ACHN (cell line): ENCODE data around the gene CPN2.
A peak's percentile ranks its signal among the peaks of the same experiment; 100 is the strongest.

Experiments used
- DNase-seq: peaks from one replicate; pipeline ENCODE4 v3.0.0-alpha.2; 2015
- in situ Hi-C: cut with HindIII; loops from 2 replicates; pipeline ENCODE4 v1.10.0; 2017; ENCODE audit warnings: low sequenced_read_pairs, low pct_ligation_motif_present, low pct_unique_long_range_greater_than_20kb

Gene CPN2

GRCh38 chr3:194364652-194365434 is 13.7 kb upstream of the CPN2 start:
- no peak for DNase-seq
- in situ Hi-C loops = no loop called here

- in situ Hi-C loops = no loop called here
These were observed 13.2 kb upstream of the CPN2 start for GRCh38 chr3:194364314-194364651.

GRCh38 chr3:194360568-194360967 is 9.4 kb upstream of the CPN2 start:
- DNase-seq = no peak
- in situ Hi-C loops = no loop called here

More at GRCh38 chr3:194364314-194364651, 13.2 kb upstream of the CPN2 start:
- DNase-seq = no peak

- in situ Hi-C loops = no loop called here
- no peak for DNase-seq
These were observed 6.6 kb upstream of the CPN2 start for GRCh38 chr3:194357681-194358080.

GRCh38 chr3:194355379-194355778 is 4.3 kb upstream of the CPN2 start:
- DNase-seq = no peak
- in situ Hi-C loops = no loop called here

- in situ Hi-C loops = no loop called here
- DNase-seq = no peak
These were observed 3.2 kb upstream of the CPN2 start for GRCh38 chr3:194354315-194354714.

- no peak for DNase-seq
- in situ Hi-C loops = no loop called here
These were observed 1.6 kb upstream of the CPN2 start for GRCh38 chr3:194352667-194353246.

GRCh38 chr3:194351952-194352536 is 916 bp upstream of the CPN2 start:
- DNase-seq = no peak
- in situ Hi-C loops = no loop called here

GRCh38 chr3:194350726-194351071 is 429 bp downstream of the CPN2 start:
- in situ Hi-C loops = no loop called here
- DNase-seq = no peak

- no peak for DNase-seq
- in situ Hi-C loops = no loop called here
These were observed 2.8 kb downstream of the CPN2 start for GRCh38 chr3:194348354-194348753.

GRCh38 chr3:194346621-194347020 is 4.5 kb downstream of the CPN2 start:
- in situ Hi-C loops = no loop called here
- DNase-seq = no peak

- no peak for DNase-seq
- in situ Hi-C loops = no loop called here
These were observed 5.1 kb downstream of the CPN2 start for GRCh38 chr3:194346035-194346434.

GRCh38 chr3:194344012-194344411 is 7.1 kb downstream of the CPN2 start:
- DNase-seq = peak; percentile 56
- in situ Hi-C loops = no loop called here

GRCh38 chr3:194343561-194343893 is 7.6 kb downstream of the CPN2 start:
- no peak for DNase-seq
- in situ Hi-C loops = no loop called here

- no peak for DNase-seq
- in situ Hi-C loops = no loop called here
These were observed 8.1 kb downstream of the CPN2 start for GRCh38 chr3:194342861-194343560.

GRCh38 chr3:194340757-194341400 is 10.2 kb downstream of the CPN2 start:
- DNase-seq = no peak
- in situ Hi-C loops = no loop called here

- no peak for DNase-seq
- in situ Hi-C loops = no loop called here
These were observed 11.3 kb downstream of the CPN2 start for GRCh38 chr3:194339840-194340239.

GRCh38 chr3:194339356-194339755 is 11.8 kb downstream of the CPN2 start:
- in situ Hi-C loops = no loop called here

More at GRCh38 chr3:194339356-194339755, 11.8 kb downstream of the CPN2 start:
- DNase-seq = no peak
